Measurements from ENCODE around the gene FRMD1. TPM values are rescaled to one million over a fixed set of nuclear protein-coding genes. Genes with fewer than 3 reads are reported as not detected.
A peak's percentile ranks its signal among the peaks of the same experiment; 100 is the strongest.

FRMD1 gene
- total RNA-seq, 1 donor = under 0.01 TPM

DNA sequence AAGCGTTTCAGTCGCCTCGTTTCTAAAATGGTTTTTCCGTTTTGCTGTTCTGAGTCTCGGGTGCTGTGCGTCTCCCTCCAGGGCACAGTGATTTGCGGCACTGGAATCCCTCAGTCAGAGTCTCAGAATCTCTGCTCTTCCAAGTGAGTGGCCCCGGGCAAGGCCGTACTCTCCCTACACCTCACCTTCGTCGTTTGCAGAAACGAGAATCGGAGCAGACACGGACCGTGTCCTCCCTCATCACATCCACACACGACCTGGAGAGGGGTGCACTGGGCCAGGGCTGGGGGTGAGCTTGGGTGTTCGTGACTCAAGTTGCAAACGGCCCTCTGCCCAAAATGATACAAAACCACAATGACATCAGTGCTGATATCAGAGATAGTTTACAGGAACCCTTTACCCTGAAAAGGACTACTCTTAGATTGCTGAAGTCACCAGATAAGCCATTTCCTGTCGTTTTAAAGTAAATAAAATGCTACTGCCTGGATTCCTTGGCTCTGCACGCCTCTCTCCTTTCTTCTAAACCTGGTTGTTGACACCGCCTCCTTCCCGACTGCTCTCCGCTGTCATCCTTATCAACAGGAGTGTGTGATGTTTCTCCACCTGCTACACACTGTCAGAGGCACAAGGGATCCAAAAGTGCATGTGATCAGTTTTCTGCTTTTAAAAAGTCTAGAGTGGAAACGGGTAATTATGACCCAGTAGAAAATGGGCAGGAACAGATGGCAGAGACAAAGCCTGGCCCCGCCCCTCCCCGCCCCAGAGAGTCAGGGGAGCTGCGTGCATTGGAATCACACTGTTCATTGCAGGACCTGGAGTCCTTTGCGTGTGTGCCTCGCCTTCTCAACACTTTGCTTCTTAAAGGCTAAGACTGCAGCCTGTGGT is 43.1 kb downstream of the FRMD1 start:
- H3K27ac ChIP-seq (ENCODE audit: low read depth, low read length) = peak overlapping the region; percentile 49
- H3K4me1 ChIP-seq (ENCODE audit: insufficient read depth, low read length) = peaks cover 29% of the 10 kb centered on the region
- H3K4me3 ChIP-seq (ENCODE audit: insufficient read depth, low read length) = peak overlapping the region; percentile 69
- peaks cover 12% of the 10 kb centered on the region for H3K9me3 ChIP-seq (ENCODE audit: low read depth, low read length)
- no peaks in the 10 kb centered on the region for H3K36me3 ChIP-seq (ENCODE audit: insufficient read depth, low read length)
- TF ChIP-seq, protein P1, sequence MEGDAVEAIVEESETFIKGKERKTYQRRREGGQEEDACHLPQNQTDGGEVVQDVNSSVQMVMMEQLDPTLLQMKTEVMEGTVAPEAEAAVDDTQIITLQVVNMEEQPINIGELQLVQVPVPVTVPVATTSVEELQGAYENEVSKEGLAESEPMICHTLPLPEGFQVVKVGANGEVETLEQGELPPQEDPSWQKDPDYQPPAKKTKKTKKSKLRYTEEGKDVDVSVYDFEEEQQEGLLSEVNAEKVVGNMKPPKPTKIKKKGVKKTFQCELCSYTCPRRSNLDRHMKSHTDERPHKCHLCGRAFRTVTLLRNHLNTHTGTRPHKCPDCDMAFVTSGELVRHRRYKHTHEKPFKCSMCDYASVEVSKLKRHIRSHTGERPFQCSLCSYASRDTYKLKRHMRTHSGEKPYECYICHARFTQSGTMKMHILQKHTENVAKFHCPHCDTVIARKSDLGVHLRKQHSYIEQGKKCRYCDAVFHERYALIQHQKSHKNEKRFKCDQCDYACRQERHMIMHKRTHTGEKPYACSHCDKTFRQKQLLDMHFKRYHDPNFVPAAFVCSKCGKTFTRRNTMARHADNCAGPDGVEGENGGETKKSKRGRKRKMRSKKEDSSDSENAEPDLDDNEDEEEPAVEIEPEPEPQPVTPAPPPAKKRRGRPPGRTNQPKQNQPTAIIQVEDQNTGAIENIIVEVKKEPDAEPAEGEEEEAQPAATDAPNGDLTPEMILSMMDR (IDR thresholded peaks at IDR 0.05; ENCODE audit: extremely low read depth, low read depth, low read length) = no peak
- no peaks in the 10 kb centered on the region for H3K79me2 ChIP-seq (ENCODE audit: insufficient read depth, low read length)
- peak overlapping the region; percentile 85 for H2AFZ ChIP-seq (ENCODE audit: low read length)
- H3K4me2 ChIP-seq (ENCODE audit: insufficient read depth, low read length) = peak overlapping the region; percentile 91
- H4K20me1 ChIP-seq (ENCODE audit: insufficient read depth, low read length) = no peaks in the 10 kb centered on the region
- peak; percentile 67 for DNase-seq (ENCODE audit: insufficient read length, low spot score, missing footprints)
- H3K27me3 ChIP-seq (ENCODE audit: insufficient read depth, low read length) = no peaks in the 10 kb centered on the region

DNA sequence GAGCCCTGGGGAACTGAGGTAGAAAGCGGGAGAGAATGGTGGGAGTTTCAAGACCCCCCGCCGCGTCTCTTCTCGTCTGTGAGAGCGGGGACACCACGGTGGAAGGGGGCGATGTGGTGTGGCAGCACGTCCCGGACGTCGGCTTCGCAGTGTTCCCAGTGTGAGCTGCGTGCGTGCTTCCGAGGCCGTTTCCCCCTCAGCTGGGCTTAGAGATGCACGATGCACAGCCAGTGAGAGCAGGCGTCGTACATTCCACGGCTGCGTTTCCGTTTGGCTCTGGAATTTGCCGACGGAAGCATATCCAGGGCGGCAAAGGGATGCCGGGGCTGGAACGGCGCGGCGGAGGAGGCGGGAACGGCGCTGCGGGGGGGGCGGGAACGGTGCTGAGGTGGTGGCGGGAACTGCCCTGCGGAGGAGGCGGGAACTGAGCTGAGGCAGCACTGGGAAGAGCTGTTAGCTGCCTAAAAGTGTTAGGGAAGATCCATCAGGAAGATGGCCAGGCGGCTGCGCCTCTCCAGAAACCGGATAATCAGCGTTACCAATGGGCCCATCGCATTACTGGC is 43.8 kb downstream of the FRMD1 start:
- Histone ChIP-seq H3K36me3 (ENCODE audit: insufficient read depth, low read length) (no peaks in the 10 kb centered on the region), H3K79me2 (ENCODE audit: insufficient read depth, low read length) (no peaks in the 10 kb centered on the region), H3K4me3 (ENCODE audit: insufficient read depth, low read length) (peak overlapping the region; percentile 69), H3K9me3 (ENCODE audit: low read depth, low read length) (peaks cover 7% of the 10 kb centered on the region), H3K27me3 (ENCODE audit: insufficient read depth, low read length) (no peaks in the 10 kb centered on the region), H4K20me1 (ENCODE audit: insufficient read depth, low read length) (no peaks in the 10 kb centered on the region), H3K4me2 (ENCODE audit: insufficient read depth, low read length) (peak overlapping the region; percentile 91), H2AFZ (ENCODE audit: low read length) (peak overlapping the region; percentile 85), H3K27ac (ENCODE audit: low read depth, low read length) (peak overlapping the region; percentile 49), H3K4me1 (ENCODE audit: insufficient read depth, low read length) (peaks cover 30% of the 10 kb centered on the region)
- peak; percentile 94 for DNase-seq (ENCODE audit: insufficient read length, low spot score, missing footprints)
- TF ChIP-seq, protein P1 (IDR thresholded peaks at IDR 0.05; ENCODE audit: extremely low read depth, low read depth, low read length) = no peak

DNA sequence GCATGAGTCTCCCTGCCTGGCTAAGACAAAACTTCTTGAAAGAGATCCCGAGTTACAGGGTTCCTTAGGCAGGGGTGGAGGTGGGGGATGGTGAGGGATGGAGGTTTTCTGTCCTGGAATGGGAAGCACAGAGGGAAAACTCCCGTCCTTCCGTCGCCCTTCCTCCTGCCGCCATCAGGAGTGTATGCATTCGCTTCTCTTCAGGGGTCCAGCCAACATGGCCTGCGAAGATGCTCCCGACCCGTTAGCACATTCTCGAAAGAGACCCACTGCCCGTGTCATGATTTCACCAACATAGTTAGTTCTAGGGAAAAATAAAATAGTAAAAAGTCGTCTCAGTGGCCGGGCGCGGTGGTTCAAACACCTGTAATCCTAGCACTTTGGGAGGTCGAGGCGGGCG is 44.5 kb downstream of the FRMD1 start:
- Histone ChIP-seq H3K79me2 (ENCODE audit: insufficient read depth, low read length) (no peaks in the 10 kb centered on the region), H3K9me3 (ENCODE audit: low read depth, low read length) (peaks cover 4% of the 10 kb centered on the region), H3K27me3 (ENCODE audit: insufficient read depth, low read length) (no peaks in the 10 kb centered on the region), H3K4me1 (ENCODE audit: insufficient read depth, low read length) (peaks cover 30% of the 10 kb centered on the region), H2AFZ (ENCODE audit: low read length) (no peak overlapping the region), H3K27ac (ENCODE audit: low read depth, low read length) (no peak overlapping the region), H3K4me2 (ENCODE audit: insufficient read depth, low read length) (no peak overlapping the region), H3K36me3 (ENCODE audit: insufficient read depth, low read length) (no peaks in the 10 kb centered on the region), H3K4me3 (ENCODE audit: insufficient read depth, low read length) (no peak overlapping the region), H4K20me1 (ENCODE audit: insufficient read depth, low read length) (no peaks in the 10 kb centered on the region)
- no peak for DNase-seq (ENCODE audit: insufficient read length, low spot score, missing footprints)
- TF ChIP-seq, protein P1 (IDR thresholded peaks at IDR 0.05; ENCODE audit: extremely low read depth, low read depth, low read length) = no peak

DNA sequence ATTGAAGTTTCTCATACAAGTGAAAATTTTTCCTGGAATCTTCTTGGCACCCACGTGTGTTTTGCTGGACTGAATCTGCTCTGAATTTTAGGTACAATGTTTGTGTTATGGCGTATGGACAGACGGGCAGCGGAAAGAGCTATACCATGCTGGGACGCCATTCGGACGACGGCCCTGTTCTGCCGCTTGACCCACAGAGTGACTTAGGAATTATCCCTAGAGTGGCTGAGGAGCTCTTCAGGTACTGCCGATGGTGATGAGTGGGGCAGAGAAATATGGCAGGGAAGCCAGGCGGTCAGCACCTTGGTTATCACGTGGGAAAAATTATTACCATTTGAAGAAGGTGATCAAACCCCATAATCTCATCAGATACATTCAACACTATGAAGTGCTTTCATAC is 45.2 kb downstream of the FRMD1 start:
- no peak overlapping the region for H3K4me2 ChIP-seq (ENCODE audit: insufficient read depth, low read length)
- H3K36me3 ChIP-seq (ENCODE audit: insufficient read depth, low read length) = no peaks in the 10 kb centered on the region
- H4K20me1 ChIP-seq (ENCODE audit: insufficient read depth, low read length) = no peaks in the 10 kb centered on the region
- H3K79me2 ChIP-seq (ENCODE audit: insufficient read depth, low read length) = no peaks in the 10 kb centered on the region
- peaks cover 30% of the 10 kb centered on the region for H3K4me1 ChIP-seq (ENCODE audit: insufficient read depth, low read length)
- H2AFZ ChIP-seq (ENCODE audit: low read length) = no peak overlapping the region
- no peaks in the 10 kb centered on the region for H3K9me3 ChIP-seq (ENCODE audit: low read depth, low read length)
- no peaks in the 10 kb centered on the region for H3K27me3 ChIP-seq (ENCODE audit: insufficient read depth, low read length)
- no peak for DNase-seq (ENCODE audit: insufficient read length, low spot score, missing footprints)
- no peak overlapping the region for H3K4me3 ChIP-seq (ENCODE audit: insufficient read depth, low read length)
- TF ChIP-seq, protein P1 (IDR thresholded peaks at IDR 0.05; ENCODE audit: extremely low read depth, low read depth, low read length) = no peak
- H3K27ac ChIP-seq (ENCODE audit: low read depth, low read length) = no peak overlapping the region

Data from osteoblast (primary cell).